HL-60 (cell line): ENCODE data around the gene METTL2B.
"Not testable (repeated sequence)": the region's sequence is repeated elsewhere in the genome, so short reads cannot be mapped to it uniquely, and the experiment has no call there.

Experiments
- DNase-seq, 2 experiments: peaks; one replicate each; pipeline ENCODE4 v3.0.0-alpha.2; 2010 to 2020; ENCODE audit warnings: low read depth in 1 of 2, low spot score in 1 of 2
- H3K27ac ChIP-seq: fragments of 250-450 bp; sonication (Bioruptor Pico); replicated peaks from 2 replicates; pipeline ENCODE4 v1.5.1; 2020; ENCODE audit warnings: mild to moderate bottlenecking, moderate library complexity
- H3K27me3 ChIP-seq: fragments of 250-450 bp; sonication (Bioruptor Pico); 2 replicates; pipeline ENCODE4 v1.5.1; 2021; ENCODE audit warnings: mild to moderate bottlenecking, moderate library complexity; ENCODE audit not compliant: insufficient read depth, poor library complexity, severe bottlenecking
- H3K4me3 ChIP-seq: replicated peaks from 2 replicates; pipeline ENCODE4 v1.5.1; 2011; ENCODE audit warnings: mild to moderate bottlenecking, control low read depth, low read length; ENCODE audit not compliant: insufficient read depth
- CTCF ChIP-seq: IDR thresholded peaks from one replicate; pipeline ENCODE4 v1.5.1; 2011; ENCODE audit warnings: low read length, control low read depth, inconsistent platforms; ENCODE audit not compliant: insufficient read depth
- GABPA ChIP-seq: IDR thresholded peaks from 2 replicates; pipeline ENCODE4 v1.6.1; 2012; ENCODE audit warnings: low read depth
- POLR2AphosphoS5 ChIP-seq: IDR thresholded peaks from 2 replicates; pipeline ENCODE4 v1.6.1; 2012; ENCODE audit warnings: low read depth
- REST ChIP-seq: IDR thresholded peaks from 2 replicates; pipeline ENCODE4 v1.6.1; 2012; ENCODE audit warnings: low read depth; ENCODE audit not compliant: insufficient replicate concordance
- SPI1 ChIP-seq: IDR thresholded peaks from 2 replicates; pipeline ENCODE4 v1.6.1; 2012; ENCODE audit warnings: low read depth, mild to moderate bottlenecking, borderline replicate concordance

METTL2B gene

GRCh38 chr7:128531105-128531954 lies 54.8 kb downstream of the METTL2B start:
- Histone ChIP-seq H3K4me3 (peak overlapping the region; percentile 61), H3K27ac (peak overlapping the region; percentile 84)
- peak; percentile 59 to 64 for DNase-seq
- not testable (repeated sequence) for H3K27me3 ChIP-seq

GRCh38 chr7:128531955-128532478 lies 55.5 kb downstream of the METTL2B start:
- peak in 1 of 2 experiments; percentile 73 for DNase-seq
- H3K27ac ChIP-seq = peak overlapping the region; percentile 84
- not testable (repeated sequence) for H3K27me3 ChIP-seq
- H3K4me3 ChIP-seq = peak overlapping the region; percentile 61

- H3K4me3 ChIP-seq = peak overlapping the region; percentile 61
- not testable (repeated sequence) for H3K27ac ChIP-seq, H3K27me3 ChIP-seq, DNase-seq
These were observed 56.4 kb downstream of the METTL2B start for GRCh38 chr7:128532956-128533355.

GRCh38 chr7:128537410-128537809 lies 60.9 kb downstream of the METTL2B start:
- not testable (repeated sequence) for H3K27ac ChIP-seq, DNase-seq, H3K4me3 ChIP-seq, H3K27me3 ChIP-seq
- TF ChIP-seq CTCF = peak; percentile 10

GRCh38 chr7:128542530-128542929 lies 66.0 kb downstream of the METTL2B start:
- not testable (repeated sequence) for H3K27ac ChIP-seq, DNase-seq, H3K4me3 ChIP-seq, H3K27me3 ChIP-seq

GRCh38 chr7:128543300-128543699 lies 66.8 kb downstream of the METTL2B start:
- DNase-seq, H3K27ac ChIP-seq, H3K27me3 ChIP-seq, H3K4me3 ChIP-seq: not testable (repeated sequence)

GRCh38 chr7:128546319-128546851 lies 69.8 kb downstream of the METTL2B start:
- not testable (repeated sequence) for H3K27me3 ChIP-seq, H3K27ac ChIP-seq, H3K4me3 ChIP-seq, DNase-seq

- no peak for DNase-seq
- no peak for TF ChIP-seq CTCF
- TF ChIP-seq REST = no peak
- TF ChIP-seq POLR2AphosphoS5 = no peak
- TF ChIP-seq SPI1 = no peak
- TF ChIP-seq GABPA = no peak
- H3K27ac ChIP-seq = no peak overlapping the region
- H3K27me3 ChIP-seq = no peaks in the 10 kb centered on the region
- no peak overlapping the region for H3K4me3 ChIP-seq
These were observed 74.4 kb downstream of the METTL2B start for GRCh38 chr7:128550920-128551319.

- DNase-seq, H3K27ac ChIP-seq, H3K4me3 ChIP-seq, H3K27me3 ChIP-seq: not testable (repeated sequence)
These were observed 77.8 kb downstream of the METTL2B start for GRCh38 chr7:128554394-128554793.
